Epithelial cell of proximal tubule (primary cell): ENCODE results near the gene AGRN. TPM values are rescaled to one million over a fixed set of nuclear protein-coding genes. Genes with fewer than 3 reads are reported as not detected.
A peak's percentile ranks its signal among the peaks of the same experiment; 100 is the strongest.

ENCODE experiments used
- DNase-seq: peaks from one replicate; pipeline ENCODE4 v3.0.0-alpha.2; 2011; ENCODE audit warnings: low read depth
- H3K4me3 ChIP-seq: 2 replicates; pipeline ENCODE4 v1.5.1; 2011; ENCODE audit warnings: low read depth, mild to moderate bottlenecking, low read length
- total RNA-seq: library from RNA; depleted of rRNA; stranded (reverse); fragments of >200 nt; gene quantifications from 2 replicates; pipeline ENCODE4 v1.2.3, GENCODE V29; 2015
- TF ChIP-seq, protein P1 (sequence below): conservative IDR thresholded peaks from 2 replicates; pipeline ENCODE4 v1.5.1; 2012; ENCODE audit warnings: low read depth, mild to moderate bottlenecking, low read length

The AGRN gene
- 261 and 462 TPM in 2 replicates for total RNA-seq

DNA sequence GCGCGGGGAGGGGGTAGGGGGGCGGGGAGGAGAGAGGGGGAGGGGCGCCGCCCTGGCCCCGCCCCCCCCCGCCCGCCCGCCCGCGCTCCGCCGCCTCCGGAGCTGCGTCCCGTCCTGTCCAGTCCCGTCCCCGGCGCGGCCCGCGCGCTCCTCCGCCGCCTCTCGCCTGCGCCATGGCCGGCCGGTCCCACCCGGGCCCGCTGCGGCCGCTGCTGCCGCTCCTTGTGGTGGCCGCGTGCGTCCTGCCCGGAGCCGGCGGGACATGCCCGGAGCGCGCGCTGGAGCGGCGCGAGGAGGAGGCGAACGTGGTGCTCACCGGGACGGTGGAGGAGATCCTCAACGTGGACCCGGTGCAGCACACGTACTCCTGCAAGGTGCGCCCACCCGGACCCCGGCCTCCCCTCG is at the start of gene AGRN:
AGRN (plus strand) TSS at position 121 of the 405 bp plus-strand sequence; CDS start at position 174, 53 bp downstream.
- peak within 1 kb of the TSS; percentile 70 for H3K4me3 ChIP-seq
- no peak for DNase-seq
- TF ChIP-seq, protein P1, sequence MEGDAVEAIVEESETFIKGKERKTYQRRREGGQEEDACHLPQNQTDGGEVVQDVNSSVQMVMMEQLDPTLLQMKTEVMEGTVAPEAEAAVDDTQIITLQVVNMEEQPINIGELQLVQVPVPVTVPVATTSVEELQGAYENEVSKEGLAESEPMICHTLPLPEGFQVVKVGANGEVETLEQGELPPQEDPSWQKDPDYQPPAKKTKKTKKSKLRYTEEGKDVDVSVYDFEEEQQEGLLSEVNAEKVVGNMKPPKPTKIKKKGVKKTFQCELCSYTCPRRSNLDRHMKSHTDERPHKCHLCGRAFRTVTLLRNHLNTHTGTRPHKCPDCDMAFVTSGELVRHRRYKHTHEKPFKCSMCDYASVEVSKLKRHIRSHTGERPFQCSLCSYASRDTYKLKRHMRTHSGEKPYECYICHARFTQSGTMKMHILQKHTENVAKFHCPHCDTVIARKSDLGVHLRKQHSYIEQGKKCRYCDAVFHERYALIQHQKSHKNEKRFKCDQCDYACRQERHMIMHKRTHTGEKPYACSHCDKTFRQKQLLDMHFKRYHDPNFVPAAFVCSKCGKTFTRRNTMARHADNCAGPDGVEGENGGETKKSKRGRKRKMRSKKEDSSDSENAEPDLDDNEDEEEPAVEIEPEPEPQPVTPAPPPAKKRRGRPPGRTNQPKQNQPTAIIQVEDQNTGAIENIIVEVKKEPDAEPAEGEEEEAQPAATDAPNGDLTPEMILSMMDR, result no peak

DNA sequence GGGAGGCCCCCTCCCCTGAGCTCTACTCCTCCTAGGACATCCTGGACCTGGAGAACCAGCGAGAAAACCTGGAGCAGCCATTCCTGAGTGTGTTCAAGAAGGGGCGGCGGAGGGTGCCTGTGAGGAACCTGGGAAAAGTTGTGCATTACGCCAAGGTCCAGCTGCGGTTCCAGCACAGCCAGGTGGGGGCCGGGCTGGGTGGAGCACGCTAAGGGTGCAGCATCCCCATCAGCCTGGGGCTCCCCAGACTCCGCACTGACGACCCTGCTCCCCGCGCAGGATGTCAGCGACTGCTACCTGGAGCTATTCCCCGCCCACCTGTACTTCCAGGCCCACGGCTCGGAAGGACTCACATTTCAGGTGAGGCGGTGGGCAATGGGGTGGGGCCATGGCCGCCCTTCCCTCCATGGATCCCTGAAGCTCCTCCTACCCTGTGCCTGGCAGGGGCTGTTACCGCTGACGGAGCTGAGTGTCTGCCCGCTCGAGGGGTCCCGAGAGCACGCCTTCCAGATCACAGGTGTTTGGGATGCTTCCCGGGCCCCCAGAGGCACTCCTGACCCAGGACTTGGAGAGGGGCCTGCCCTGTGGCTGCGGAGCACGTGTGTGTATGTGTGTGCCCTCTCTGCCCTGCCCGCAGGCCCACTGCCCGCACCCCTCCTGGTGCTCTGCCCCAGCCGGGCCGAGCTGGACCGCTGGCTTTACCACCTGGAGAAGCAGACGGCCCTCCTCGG is 49.5 kb upstream of the AGRN start:
- H3K4me3 ChIP-seq, result no peak overlapping the region
- DNase-seq, result no peak
- TF ChIP-seq, protein P1, result no peak

DNA sequence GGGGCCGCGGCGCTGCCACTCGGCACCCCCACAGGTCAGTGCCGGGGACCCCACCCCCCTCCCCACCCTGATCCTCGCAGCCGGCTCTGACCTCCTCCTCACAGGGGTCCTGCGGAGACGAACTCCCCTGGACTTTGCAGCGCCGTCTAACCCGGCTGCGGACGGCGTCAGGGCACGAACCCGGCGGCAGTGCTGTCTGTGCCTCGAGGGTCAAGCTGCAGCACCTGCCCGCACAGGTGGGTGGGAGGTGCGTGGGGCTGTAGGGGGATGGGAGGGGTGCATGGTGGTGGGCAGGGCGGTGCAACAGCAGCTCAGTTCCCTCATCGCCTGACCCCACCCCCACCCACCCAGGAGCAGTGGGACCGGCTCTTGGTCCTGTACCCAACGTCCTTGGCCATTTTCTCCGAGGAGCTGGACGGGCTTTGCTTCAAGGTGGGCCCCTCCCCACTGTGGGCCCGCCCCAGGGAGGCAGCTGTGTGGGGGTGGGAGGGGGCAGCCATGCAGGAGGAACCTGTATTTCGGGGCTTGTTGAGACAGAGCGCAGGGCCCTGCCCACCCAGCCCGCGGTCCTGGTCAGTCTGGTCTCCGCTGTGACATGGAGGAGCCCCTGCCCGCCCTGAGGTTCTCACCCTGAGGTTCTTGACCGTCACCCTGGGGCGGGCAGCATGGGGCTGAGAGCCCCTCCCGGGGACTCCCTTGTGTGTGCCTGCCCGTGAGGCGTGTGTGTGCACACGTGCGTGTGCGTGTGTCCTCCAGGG is 48.8 kb upstream of the AGRN start:
- no peak for DNase-seq
- H3K4me3 ChIP-seq, result no peak overlapping the region
- TF ChIP-seq, protein P1, result no peak

DNA sequence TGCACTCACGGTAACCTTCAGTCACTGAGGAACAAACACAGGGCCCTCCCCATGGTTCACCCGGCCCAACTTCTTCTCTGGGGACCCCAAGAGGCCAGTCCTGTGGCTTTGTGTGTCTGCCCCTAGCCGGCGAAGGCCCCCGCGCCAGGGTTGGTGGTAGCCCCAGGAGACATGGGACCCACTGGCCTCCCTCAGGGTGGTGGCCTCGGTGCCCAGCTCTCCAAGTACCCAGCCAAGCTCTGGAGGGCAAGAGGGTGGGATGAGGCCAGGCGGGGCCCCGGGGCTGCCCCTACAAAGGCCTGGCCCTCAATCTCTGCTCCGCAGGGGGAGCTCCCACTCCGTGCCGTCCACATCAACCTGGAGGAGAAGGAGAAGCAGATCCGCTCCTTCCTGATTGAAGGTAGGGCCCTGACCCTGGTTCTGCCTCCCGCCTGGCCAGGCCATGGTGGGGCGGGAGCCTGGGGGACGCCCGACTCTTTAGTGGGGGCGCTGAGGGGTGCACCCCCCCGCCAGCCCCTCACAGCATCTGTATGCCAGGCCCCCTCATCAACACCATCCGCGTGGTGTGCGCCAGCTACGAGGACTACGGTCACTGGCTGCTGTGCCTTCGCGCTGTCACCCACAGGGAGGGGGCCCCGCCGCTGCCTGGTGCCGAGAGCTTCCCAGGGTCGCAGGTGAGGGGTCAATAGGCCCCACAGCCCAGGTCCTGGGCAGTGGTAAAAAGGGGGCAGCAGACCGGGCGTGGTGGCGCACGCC is 48.0 kb upstream of the AGRN start:
- TF ChIP-seq, protein P1, result no peak
- H3K4me3 ChIP-seq, result no peak overlapping the region
- no peak for DNase-seq

DNA sequence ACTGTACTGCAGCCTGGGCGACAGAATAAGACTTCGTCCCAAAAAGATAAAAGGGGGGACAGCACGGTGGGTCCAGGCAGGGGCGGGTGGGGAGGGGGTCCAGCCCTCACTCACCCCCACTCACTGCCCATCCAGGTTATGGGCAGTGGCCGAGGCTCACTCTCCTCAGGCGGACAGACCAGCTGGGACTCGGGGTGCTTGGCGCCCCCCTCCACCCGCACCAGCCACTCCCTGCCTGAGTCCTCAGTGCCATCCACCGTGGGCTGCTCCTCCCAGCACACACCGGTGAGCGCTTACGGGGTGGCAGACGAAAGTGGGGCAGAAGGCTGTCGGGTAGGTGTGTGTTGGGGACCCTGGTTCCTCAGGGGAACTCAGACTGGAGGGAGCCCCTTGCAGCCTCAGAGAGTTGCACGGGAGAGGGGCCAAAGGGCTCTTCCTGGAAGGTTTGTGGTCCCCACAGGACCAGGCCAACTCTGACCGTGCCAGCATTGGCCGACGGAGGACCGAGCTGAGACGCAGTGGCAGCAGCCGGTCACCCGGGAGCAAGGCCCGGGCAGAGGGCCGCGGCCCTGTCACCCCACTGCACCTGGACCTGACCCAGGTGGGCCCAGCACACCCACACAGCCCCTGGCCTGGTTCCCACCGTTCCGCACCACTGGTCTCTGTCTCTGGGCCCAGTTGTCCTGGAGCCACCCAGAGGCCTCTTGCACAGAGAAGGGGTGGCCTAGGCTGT is 47.0 kb upstream of the AGRN start:
- TF ChIP-seq, protein P1, result no peak
- no peak overlapping the region for H3K4me3 ChIP-seq
- DNase-seq, result no peak

DNA sequence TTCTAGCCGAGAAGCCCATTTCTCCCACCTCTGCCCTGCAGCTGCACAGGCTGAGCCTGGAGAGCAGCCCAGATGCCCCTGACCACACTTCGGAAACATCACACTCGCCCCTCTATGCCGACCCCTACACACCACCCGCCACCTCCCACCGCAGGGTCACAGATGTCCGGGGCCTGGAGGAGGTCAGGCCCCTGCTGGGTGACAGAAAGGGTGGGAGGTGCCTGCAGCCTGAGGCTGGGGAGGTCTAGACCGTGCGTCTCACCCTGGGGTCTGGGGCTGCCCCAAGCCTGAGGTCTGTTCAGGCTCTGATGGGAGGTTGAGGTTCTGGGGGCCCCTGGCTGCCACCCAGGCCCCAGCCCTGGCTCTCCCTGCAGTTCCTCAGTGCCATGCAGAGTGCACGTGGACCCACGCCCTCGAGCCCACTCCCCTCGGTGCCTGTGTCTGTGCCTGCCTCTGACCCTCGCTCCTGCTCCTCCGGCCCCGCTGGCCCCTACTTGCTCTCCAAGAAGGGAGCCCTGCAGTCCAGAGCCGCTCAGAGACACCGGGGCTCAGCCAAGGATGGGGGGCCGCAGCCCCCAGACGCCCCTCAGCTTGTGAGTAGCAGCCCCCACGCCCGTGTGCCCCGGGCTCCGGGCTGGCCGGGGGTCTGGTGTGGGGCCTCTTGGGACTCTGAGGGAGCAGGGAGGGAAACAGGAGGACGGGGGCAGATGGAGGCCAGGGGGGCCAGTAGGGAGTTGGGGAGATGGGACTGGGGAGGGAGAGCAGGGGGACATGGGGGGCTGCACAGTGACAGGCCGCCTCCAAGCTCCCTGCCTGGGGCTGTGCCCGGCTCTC is 46.2 kb upstream of the AGRN start:
- TF ChIP-seq, protein P1, result no peak
- no peak for DNase-seq
- no peak overlapping the region for H3K4me3 ChIP-seq
